K562 (cell line): ENCODE measurements around the gene COMMD1. TPM values are rescaled to one million over a fixed set of nuclear protein-coding genes. Genes with fewer than 3 reads are reported as not detected.

Source experiments
- BRD9 ChIP-seq: fragments of 450-650 bp; IDR thresholded peaks from 2 replicates; pipeline ENCODE4 v1.6.1; 2018; ENCODE audit warnings: low read depth; ENCODE audit not compliant: partially characterized antibody
- CHCHD3 ChIP-seq: fragments of 250-450 bp; sonication (Bioruptor Pico); IDR thresholded peaks from 2 replicates; pipeline ENCODE4 v2.1.2; 2022; ENCODE audit warnings: mild to moderate bottlenecking
- CREB3 ChIP-seq: fragments of 450-650 bp; conservative IDR thresholded peaks from 2 replicates; pipeline ENCODE4 v1.6.1; 2016; ENCODE audit warnings: missing genetic modification characterization, low read depth, mild to moderate bottlenecking, missing compliant biosample characterization, moderate library complexity
- CTCF ChIP-seq, 3 experiments: IDR thresholded peaks in 2 of 3; conservative IDR thresholded peaks in 1 of 3; 2 replicates each; pipeline ENCODE4 v1.5.1; 2011 to 2012; ENCODE audit warnings: low read length in 3 of 3, mild to moderate bottlenecking in 3 of 3, control low read depth in 2 of 3, improper control_type of control experiment in 1 of 3, inconsistent platforms in 1 of 3, low read depth in 1 of 3, mixed read lengths in 1 of 3, moderate library complexity in 1 of 3; ENCODE audit not compliant: insufficient read depth in 2 of 3
- FOXO4 ChIP-seq: fragments of 450-650 bp; formaldehyde crosslinking; IDR thresholded peaks from 2 replicates; pipeline ENCODE4 v1.4.0; 2020; ENCODE audit warnings: mild to moderate bottlenecking, moderate library complexity
- GTF2B ChIP-seq: IDR thresholded peaks from 2 replicates; pipeline ENCODE4 v1.6.1; 2011; ENCODE audit not compliant: insufficient read length; ENCODE audit errors: extremely low read depth
- HEY1 ChIP-seq: fragments of 250-450 bp; sonication (Bioruptor Pico); IDR thresholded peaks from 2 replicates; pipeline ENCODE4 v1.5.0; 2020; ENCODE audit warnings: mild to moderate bottlenecking, moderate library complexity, borderline replicate concordance
- LEF1 ChIP-seq: fragments of 450-650 bp; IDR thresholded peaks from 2 replicates; pipeline ENCODE4 v1.6.1; 2016; ENCODE audit warnings: mild to moderate bottlenecking
- PCBP1 ChIP-seq: fragments of 200-400 bp; formaldehyde crosslinking; IDR thresholded peaks from 2 replicates; pipeline ENCODE4 v1.6.1; 2018; ENCODE audit warnings: mild to moderate bottlenecking, low read depth, low read length; ENCODE audit not compliant: poor library complexity, severe bottlenecking
- STAG1 ChIP-seq: sonication (generic); formaldehyde crosslinking; IDR thresholded peaks from 2 replicates; pipeline ENCODE4 v1.5.0; 2020; ENCODE audit warnings: missing genetic modification reagents, borderline replicate concordance
- TBP ChIP-seq: optimal IDR thresholded peaks from 2 replicates; pipeline ENCODE3; 2011; ENCODE audit warnings: low read depth, low read length, improper control_type of control experiment
- TCF3 ChIP-seq: sonication (generic); formaldehyde crosslinking; IDR thresholded peaks from 2 replicates; pipeline ENCODE4 v1.4.0; 2020; ENCODE audit warnings: mild to moderate bottlenecking, missing genetic modification reagents
- THRA ChIP-seq: fragments of 450-650 bp; IDR thresholded peaks from 2 replicates; pipeline ENCODE4 v1.6.1; 2017; ENCODE audit warnings: mild to moderate bottlenecking, moderate library complexity
- TRIM24 ChIP-seq, 2 experiments: fragments of 450-650 bp; IDR thresholded peaks; 2 replicates each; pipeline ENCODE4 v1.6.1; 2016
- XRCC3 ChIP-seq: fragments of 450-650 bp; IDR thresholded peaks from 2 replicates; pipeline ENCODE4 v1.6.1; 2017; ENCODE audit warnings: mild to moderate bottlenecking, moderate library complexity
- ZBTB5 ChIP-seq: fragments of 450-650 bp; IDR thresholded peaks from 2 replicates; pipeline ENCODE4 v1.6.1; 2017; ENCODE audit warnings: antibody characterized with exemption
- ZKSCAN1 ChIP-seq: fragments of 150-350 bp; IDR thresholded peaks from 2 replicates; pipeline ENCODE4 v1.6.1; 2016; ENCODE audit warnings: low read depth, low read length
- ZNF197 ChIP-seq: fragments of 200-800 bp; sonication (Bioruptor generic); IDR thresholded peaks from 2 replicates; pipeline ENCODE4 v1.6.1; 2016; ENCODE audit warnings: low read depth, missing genetic modification characterization, missing compliant biosample characterization
- ZNF589 ChIP-seq: fragments of 200-800 bp; sonication (Bioruptor generic); IDR thresholded peaks from 2 replicates; pipeline ENCODE4 v1.6.1; 2016; ENCODE audit warnings: low read depth, missing genetic modification characterization, missing compliant biosample characterization
- polyA plus RNA-seq, 8 experiments: library from polyadenylated mRNA; depleted of rRNA in 4 of 8; stranded (reverse) in 5 of 8; unstranded in 3 of 8; fragments of >200 nt; fragmentation: Nextera tagmentation in 2 of 8; fragmentation: Illumina TruSeq in 1 of 8; extraction: Ambion mirVana in 2 of 8; extraction: Trizol in 1 of 8; gene quantifications; 2 replicates each; pipeline versions ENCODE4 v1.2.1 to v1.2.3, GENCODE V29; 2011 to 2014; ENCODE audit warnings: inconsistent platforms in 1 of 8, missing spikeins in 1 of 8
- total RNA-seq, 7 experiments: library from RNA; depleted of rRNA in 6 of 7; stranded (reverse); fragments of >200 nt in 6 of 7; fragmentation: Illumina TruSeq in 2 of 7; extraction: Trizol in 2 of 7; gene quantifications; 2 replicates each; pipeline versions ENCODE4 v1.2.1 to v1.2.3, GENCODE V29; 2011 to 2021; ENCODE audit warnings: low replicate concordance in 1 of 7

COMMD1 gene
- total and polyA plus RNA-seq, 9 of the 15 experiments (the other 6 are each of a cell fraction or from before 2014, with no cell fraction given), result 14.4 to 77.0 (median 21.4) TPM

GRCh38 chr2:62038975-62039771 is 133.7 kb downstream of the COMMD1 start (continued):
- no peak for TF ChIP-seq ZNF197 (CRISPR knock-in tag)
- TF ChIP-seq CTCF (IDR thresholded peaks at IDR 0.05 in 2 of 3, conservative IDR thresholded peaks at IDR 0.05 in 1 of 3; ENCODE audit: insufficient read depth in 2 of 3, low read depth in 1 of 3, low read length in 3 of 3), result no peak
- TF ChIP-seq THRA, result no peak
- peak; percentile 71 to 74; a peak in 3 of 4 replicates for TF ChIP-seq TRIM24 (IDR thresholded peaks at IDR 0.05)
- TF ChIP-seq FOXO4 (CRISPR knock-in tag), result no peak
- no peak for TF ChIP-seq XRCC3
- peak; percentile 28; the same call in 1 of the 2 replicates for TF ChIP-seq LEF1
- TF ChIP-seq BRD9, result no peak
- TF ChIP-seq HEY1, result no peak
- peak; percentile 85 for TF ChIP-seq ZNF589
- no peak for TF ChIP-seq GTF2B
- TF ChIP-seq TBP, result no peak
- peak; percentile 55; the same call in 1 of the 2 replicates for TF ChIP-seq ZKSCAN1
- peak; percentile 54 for TF ChIP-seq TCF3
- TF ChIP-seq CREB3 (tag), result no peak
- no peak for TF ChIP-seq ZBTB5
- TF ChIP-seq STAG1 (CRISPR knock-in tag), result no peak
- TF ChIP-seq CHCHD3, result no peak
- no peak for TF ChIP-seq PCBP1
